Measurements from ENCODE around the gene TIMM23.
A peak's percentile ranks its signal among the peaks of the same experiment; 100 is the strongest.
"Not testable (repeated sequence)": the region's sequence is repeated elsewhere in the genome, so short reads cannot be mapped to it uniquely, and the experiment has no call there.

The TIMM23 gene

GRCh38 chr10:45997994-45998763, 25.9 kb downstream of the TIMM23 start:
- no peak for DNase-seq (ENCODE audit: low spot score)

- not testable (repeated sequence) for DNase-seq (ENCODE audit: low spot score)
These were observed 27.7 kb downstream of the TIMM23 start for GRCh38 chr10:45999955-46000354.

GRCh38 chr10:46000538-46000937, 28.2 kb downstream of the TIMM23 start:
- DNase-seq (ENCODE audit: low spot score), result peak; percentile 61

GRCh38 chr10:46001187-46001756, 29.0 kb downstream of the TIMM23 start:
- DNase-seq (ENCODE audit: low spot score), result peak; percentile 98

GRCh38 chr10:46002189-46002687, 29.9 kb downstream of the TIMM23 start:
- peak; percentile 41 for DNase-seq (ENCODE audit: low spot score)

- DNase-seq (ENCODE audit: low spot score), result peak; percentile 56
These were observed 30.8 kb downstream of the TIMM23 start for GRCh38 chr10:46002916-46003693.

- DNase-seq (ENCODE audit: low spot score), result no peak
These were observed 32.7 kb downstream of the TIMM23 start for GRCh38 chr10:46004963-46005362.

- DNase-seq (ENCODE audit: low spot score), result no peak
These were observed 33.1 kb downstream of the TIMM23 start for GRCh38 chr10:46005383-46005782.

- DNase-seq (ENCODE audit: low spot score), result peak; percentile 69
These were observed 33.9 kb downstream of the TIMM23 start for GRCh38 chr10:46006219-46006618.

- DNase-seq (ENCODE audit: low spot score), result no peak
These were observed 40.5 kb downstream of the TIMM23 start for GRCh38 chr10:46012746-46013145.

- DNase-seq (ENCODE audit: low spot score), result peak; percentile 65
These were observed 41.9 kb downstream of the TIMM23 start for GRCh38 chr10:46014206-46014605.

- DNase-seq (ENCODE audit: low spot score), result peak; percentile 38
These were observed 42.6 kb downstream of the TIMM23 start for GRCh38 chr10:46014683-46015405.

- peak; percentile 12 for DNase-seq (ENCODE audit: low spot score)
These were observed 43.9 kb downstream of the TIMM23 start for GRCh38 chr10:46016190-46016589.

GRCh38 chr10:46016811-46017210, 44.5 kb downstream of the TIMM23 start:
- DNase-seq (ENCODE audit: low spot score), result peak; percentile 18

GRCh38 chr10:46017733-46018132, 45.4 kb downstream of the TIMM23 start:
- DNase-seq (ENCODE audit: low spot score), result peak; percentile 38

GRCh38 chr10:46018453-46019176, 46.3 kb downstream of the TIMM23 start:
- peak; percentile 88 for DNase-seq (ENCODE audit: low spot score)

GRCh38 chr10:46019177-46019528, 46.9 kb downstream of the TIMM23 start:
- DNase-seq (ENCODE audit: low spot score), result peak; percentile 30

GRCh38 chr10:46019569-46020343, 47.5 kb downstream of the TIMM23 start:
- peak; percentile 72 for DNase-seq (ENCODE audit: low spot score)

- peak; percentile 42 for DNase-seq (ENCODE audit: low spot score)
These were observed 48.0 kb downstream of the TIMM23 start for GRCh38 chr10:46020344-46020657.

- peak; percentile 96 for DNase-seq (ENCODE audit: low spot score)
These were observed 50.9 kb downstream of the TIMM23 start for GRCh38 chr10:46022978-46023702.
